NCI-H1092 (cell line): ENCODE results near the gene R3HDM2.
A peak's percentile ranks its signal among the peaks of the same experiment; 100 is the strongest.
"Not testable (repeated sequence)": the region's sequence is repeated elsewhere in the genome, so short reads cannot be mapped to it uniquely, and the experiment has no call there.

ENCODE experiments used
- DNase-seq: peaks from one replicate; lab custom pipeline; 2025; lab: John Stamatoyannopoulos, UW

The R3HDM2 gene

DNA sequence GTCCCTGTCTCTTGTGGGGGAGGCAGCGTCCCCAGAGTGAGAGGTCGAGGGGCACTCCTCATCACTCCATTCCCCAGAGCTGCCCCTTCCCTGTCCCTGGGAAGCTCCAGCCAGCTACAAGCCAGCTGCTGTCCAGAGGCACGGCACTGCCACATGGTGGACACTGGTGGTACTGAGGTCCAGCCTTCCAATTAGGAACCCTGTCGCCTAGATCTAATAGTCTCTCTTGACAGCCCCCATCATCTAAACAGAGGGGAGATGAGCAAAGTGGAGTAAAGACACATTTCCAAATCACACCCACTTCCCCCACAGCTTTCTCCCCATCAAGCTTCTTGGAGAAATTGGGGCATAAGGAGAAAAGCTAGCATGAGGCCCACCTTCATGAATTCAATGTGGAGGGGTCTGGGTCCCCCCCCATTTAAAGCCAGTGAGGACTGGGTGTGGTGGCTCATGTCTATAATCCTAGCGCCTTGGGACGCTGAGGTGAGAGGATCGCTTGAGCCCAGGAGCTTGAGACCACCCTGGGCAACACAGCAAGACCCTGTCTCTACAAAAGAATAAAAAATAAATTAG lies 22.2 kb upstream of the R3HDM2 start:
- peak; percentile 56 for DNase-seq

- DNase-seq = no peak
Observed at GRCh38 chr12:57452181-57452936, 21.5 kb upstream of the R3HDM2 start.

DNA sequence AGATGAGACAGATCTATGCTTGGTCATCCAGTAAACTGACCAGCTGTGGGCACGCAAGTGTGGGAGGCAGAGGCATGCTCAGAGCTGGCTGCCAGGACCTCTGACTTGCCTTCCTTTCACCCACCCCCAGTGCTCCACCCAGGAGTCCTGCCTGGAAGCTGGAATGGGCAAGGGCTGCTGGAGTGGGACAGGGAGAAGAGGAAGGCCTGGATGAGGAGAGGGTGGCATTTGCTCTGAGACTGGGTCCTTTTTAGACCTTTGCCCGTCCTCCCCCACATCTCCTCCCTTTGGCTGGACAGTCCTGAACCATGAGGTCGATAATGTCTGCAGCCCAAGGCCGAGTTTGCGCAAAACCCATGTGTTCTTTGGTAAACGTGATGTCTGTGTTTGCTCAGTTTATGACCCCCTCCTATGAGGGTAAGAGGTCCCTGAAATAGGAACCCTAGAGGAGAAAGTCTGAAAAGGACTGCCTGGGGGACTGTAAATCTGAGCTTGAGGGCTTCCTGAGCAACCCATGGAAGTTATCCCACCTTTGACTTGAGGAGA lies 20.5 kb upstream of the R3HDM2 start:
- no peak for DNase-seq

DNA sequence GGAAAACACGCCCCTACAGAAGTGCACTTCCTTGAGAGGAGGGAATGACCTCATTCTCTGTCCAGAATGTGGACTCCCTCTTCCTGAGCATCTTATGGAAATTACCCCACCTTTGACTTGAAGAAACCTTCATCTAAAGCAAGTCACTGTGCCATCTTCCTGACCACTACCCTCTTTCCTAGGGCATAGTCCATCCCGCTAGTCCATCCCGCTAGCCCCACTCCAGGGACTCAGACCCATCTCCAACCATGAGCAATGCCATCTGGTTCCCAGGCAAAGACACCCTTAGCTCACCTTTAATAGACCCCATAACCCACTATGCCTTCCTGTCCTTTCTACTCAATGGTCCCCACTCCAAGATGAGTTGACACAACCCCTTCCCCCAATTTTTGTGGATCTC lies 19.2 kb upstream of the R3HDM2 start:
- DNase-seq = no peak

DNA sequence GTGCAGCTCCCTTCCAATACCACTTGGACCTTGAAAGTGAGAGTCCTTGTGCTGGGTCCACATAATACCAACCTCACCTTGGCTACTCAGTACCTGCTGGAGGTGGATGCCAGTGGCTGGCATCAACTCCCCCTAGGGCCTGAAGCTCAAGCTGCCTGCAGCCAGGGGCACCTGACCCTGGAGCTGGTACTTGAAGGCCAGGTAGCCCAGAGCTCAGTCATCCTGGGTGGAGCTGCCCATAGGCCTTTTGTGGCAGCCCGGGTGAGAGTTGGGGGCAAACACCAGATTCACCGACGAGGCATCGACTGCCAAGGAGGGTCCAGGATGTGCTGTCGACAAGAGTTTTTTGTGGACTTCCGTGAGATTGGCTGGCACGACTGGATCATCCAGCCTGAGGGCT lies 18.5 kb upstream of the R3HDM2 start:
- no peak for DNase-seq

GRCh38 chr12:57448669-57449068 lies 17.8 kb upstream of the R3HDM2 start:
- DNase-seq = no peak

DNA sequence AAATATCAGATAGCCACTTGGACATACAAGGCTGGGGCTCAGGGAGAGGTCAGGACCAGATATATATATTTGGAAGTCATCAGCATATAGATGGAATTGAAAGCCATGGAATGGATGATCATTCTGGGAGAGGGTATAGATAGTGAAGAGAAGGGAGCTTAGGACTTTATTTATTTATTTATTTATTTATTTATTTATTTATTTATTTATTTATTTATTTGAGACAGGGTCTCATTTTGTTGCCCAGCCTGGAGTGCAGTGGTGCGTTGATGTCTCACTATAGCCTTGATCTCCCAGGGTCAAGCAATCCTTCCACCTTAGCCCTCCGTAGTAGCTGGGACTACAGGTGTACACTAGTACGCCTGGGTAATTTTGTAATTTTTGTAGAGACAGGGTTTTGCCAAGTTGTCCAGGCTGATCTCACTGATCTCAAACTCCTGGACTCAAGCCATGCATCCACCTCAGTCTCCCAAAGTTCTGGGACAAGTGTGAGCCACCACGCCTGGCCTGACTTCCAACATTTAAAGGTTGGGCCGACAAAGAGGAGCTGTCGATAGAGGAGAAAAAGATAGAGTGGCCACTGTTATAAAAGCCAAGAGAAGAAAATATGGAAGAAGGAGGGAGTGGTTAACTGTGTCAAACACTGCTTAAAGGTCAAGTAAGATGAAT lies 15.6 kb upstream of the R3HDM2 start:
- no peak for DNase-seq

DNA sequence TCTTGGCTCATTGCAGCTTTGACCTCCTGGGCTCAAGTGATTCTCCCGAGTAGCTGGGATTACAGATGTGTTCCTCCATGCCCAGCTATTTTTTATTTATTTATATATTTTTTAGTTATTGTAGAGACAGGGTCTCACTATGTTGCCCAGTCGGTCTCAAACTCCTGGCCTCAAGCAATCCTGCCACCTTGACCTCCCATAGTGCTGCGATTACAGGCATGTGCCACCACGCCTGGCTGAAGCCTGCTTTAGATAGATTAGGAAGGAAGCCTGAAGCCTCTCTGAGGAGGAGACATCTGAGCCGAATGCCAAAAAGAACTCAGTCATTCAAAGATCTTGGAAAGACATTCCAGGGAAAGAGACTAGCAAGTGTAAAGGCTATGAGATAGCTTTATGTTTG lies 13.9 kb upstream of the R3HDM2 start:
- DNase-seq = no peak

- not testable (repeated sequence) for DNase-seq
Observed at GRCh38 chr12:57444337-57444736, 13.5 kb upstream of the R3HDM2 start.

GRCh38 chr12:57441846-57442427 lies 11.1 kb upstream of the R3HDM2 start:
- no peak for DNase-seq

DNA sequence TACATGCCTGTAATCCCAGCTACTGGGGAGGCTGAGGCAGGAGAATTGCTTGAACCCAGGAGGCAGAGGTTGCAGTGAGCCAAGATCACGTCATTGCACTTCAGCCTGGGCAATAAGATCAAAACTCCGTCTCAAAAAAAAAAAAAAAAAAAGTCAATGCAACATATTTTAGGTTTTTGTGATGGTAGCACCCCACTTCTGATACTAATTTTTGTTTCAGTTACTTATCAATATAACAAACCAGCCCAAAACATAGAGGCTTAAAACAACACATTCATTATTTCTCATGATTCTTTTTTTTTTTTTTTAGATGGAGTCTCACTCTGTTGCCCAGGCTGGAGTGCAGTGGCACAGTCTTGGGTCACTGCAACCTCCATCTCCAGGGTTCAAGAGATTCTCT lies 10.6 kb upstream of the R3HDM2 start:
- DNase-seq = not testable (repeated sequence)

DNA sequence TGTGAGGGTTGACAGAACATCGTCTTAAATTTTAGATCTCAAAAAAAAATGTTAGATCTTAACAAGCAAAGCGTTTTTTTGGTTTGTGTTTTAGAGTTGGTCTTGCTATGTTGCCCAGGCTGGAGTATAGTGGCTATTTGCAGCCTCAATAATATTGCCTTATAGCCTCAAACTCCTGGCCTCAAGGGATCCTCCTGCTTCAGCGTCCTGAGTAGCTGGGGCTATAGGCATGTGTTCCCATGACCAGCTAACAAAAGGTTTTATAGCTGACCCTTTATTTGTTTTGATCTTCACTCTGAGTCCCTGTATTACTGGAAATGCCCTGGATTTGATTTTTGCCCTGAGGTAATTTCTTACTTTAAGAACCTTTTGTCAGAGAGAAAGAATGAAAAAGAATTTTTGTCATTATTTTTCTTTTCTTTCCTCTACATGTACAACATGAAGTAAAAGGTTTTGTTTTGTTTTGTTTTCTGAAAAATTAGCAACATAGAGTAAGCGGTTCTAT lies 9.0 kb upstream of the R3HDM2 start:
- no peak for DNase-seq

GRCh38 chr12:57438400-57438799 lies 7.6 kb upstream of the R3HDM2 start:
- DNase-seq = no peak

- DNase-seq = no peak
Observed at GRCh38 chr12:57435293-57435692, 4.5 kb upstream of the R3HDM2 start.

GRCh38 chr12:57434517-57435223 lies 3.8 kb upstream of the R3HDM2 start, which contains the start of gene INHBC:
TSS of gene INHBC (plus strand) at chr12:57434784. CDS start at chr12:57434887, 103 bp downstream.
- no peak for DNase-seq

DNA sequence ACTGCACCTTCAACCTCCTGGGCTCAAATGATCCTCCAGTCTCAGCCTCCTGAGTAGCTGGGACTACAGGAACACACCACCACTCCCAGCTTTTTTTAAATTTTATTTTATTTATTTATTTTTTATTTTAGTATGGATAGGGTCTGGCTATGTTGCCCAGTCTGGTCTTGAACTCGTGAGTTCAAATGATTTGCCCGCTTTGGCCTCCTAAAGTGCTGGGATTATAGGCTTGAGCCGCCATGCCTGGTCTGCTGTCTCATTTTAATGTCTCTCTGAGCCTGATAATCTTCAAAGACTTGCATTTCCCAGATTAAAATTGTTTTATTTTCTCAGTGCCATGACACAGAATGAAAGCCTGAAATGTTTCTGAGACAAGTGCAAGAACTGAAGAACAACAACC lies 2.5 kb upstream of the R3HDM2 start:
- no peak for DNase-seq

- DNase-seq = no peak
Observed at GRCh38 chr12:57431654-57432188, 878 bp upstream of the R3HDM2 start.

DNA sequence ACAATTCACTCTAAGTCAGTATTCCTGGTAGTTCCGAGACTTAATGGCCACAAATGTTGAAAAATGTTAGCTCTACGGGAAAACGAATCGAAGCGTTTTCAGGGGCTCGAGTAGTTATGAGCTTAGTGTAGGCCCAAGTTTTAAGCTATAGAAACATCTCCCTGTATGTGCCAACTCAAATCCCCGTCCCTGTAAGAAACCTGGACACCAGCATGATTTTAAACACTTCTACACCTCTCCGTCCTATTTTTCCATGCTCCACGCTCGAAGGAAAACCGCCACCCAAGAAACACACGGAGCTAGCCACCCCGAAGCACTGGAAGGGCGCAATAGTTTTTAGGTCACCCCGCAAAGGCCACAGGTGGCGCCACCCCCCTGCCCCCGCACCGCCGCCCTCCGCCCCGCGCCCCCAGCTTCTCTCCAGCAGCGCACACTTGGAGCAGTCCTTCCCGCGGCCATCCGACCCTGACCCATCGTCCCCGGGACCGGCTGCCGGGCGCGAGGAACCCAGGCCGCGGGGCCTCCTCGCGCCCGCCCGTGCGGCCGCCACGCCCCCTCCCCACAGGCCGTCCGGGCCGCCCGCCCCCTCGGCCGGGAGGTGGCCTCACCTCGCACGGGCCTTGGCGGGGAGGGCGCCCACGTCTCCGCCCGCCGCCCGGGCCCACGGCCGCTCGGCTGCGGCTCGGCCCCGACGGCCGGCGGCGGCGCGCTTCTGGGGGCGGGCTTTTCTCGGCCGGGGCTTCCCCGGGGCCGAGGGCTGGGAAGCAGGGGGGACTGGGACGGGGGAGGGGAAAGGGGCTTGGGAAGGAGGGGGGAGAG lies 522 bp downstream of the R3HDM2 start:
- no peak for DNase-seq

- no peak for DNase-seq
Observed at GRCh38 chr12:57429473-57430111, 1.3 kb downstream of the R3HDM2 start.

- DNase-seq = no peak
Observed at GRCh38 chr12:57428965-57429364, 1.9 kb downstream of the R3HDM2 start.
